Mesendoderm (in vitro differentiated cells): ENCODE results near the gene CCNF.

Experiments
- DNase-seq: peaks from one replicate; pipeline ENCODE4 v3.0.0; 2013
- H2AK5ac ChIP-seq: 2 replicates; pipeline ENCODE4 v1.6.1; 2013; ENCODE audit warnings: low read length, inconsistent platforms
- H2BK120ac ChIP-seq: 2 replicates; pipeline ENCODE4 v1.6.1; 2013; ENCODE audit warnings: low read depth, mild to moderate bottlenecking, low read length, moderate library complexity, mixed read lengths
- H2BK15ac ChIP-seq: replicated peaks from 2 replicates; pipeline ENCODE4 v1.6.1; 2013; ENCODE audit warnings: low read depth, mild to moderate bottlenecking, moderate library complexity
- H2BK5ac ChIP-seq: 2 replicates; pipeline ENCODE4 v1.6.1; 2013; ENCODE audit warnings: low read length, inconsistent platforms
- H3K18ac ChIP-seq: 2 replicates; pipeline ENCODE4 v1.6.1; 2013; ENCODE audit warnings: mild to moderate bottlenecking, low read length, mixed read lengths
- H3K23ac ChIP-seq: one replicate; pipeline ENCODE4 v1.6.1; 2013; ENCODE audit warnings: low read length
- H3K27ac ChIP-seq: 2 replicates; pipeline ENCODE4 v1.5.1; 2013; ENCODE audit warnings: low read depth, mild to moderate bottlenecking, inconsistent platforms, low read length, moderate library complexity
- H3K27me3 ChIP-seq: 2 replicates; pipeline ENCODE4 v1.6.1; 2013; ENCODE audit warnings: low read length, control low read depth, mild to moderate bottlenecking, inconsistent platforms; ENCODE audit not compliant: insufficient read depth, poor library complexity
- H3K36me3 ChIP-seq: 2 replicates; pipeline ENCODE4 v1.6.1; 2013; ENCODE audit warnings: low read length, inconsistent platforms; ENCODE audit not compliant: control insufficient read depth, insufficient read depth
- H3K4ac ChIP-seq: one replicate; pipeline ENCODE4 v1.6.1; 2013; ENCODE audit warnings: low read depth, mild to moderate bottlenecking, low read length, moderate library complexity
- H3K4me1 ChIP-seq: 2 replicates; pipeline ENCODE4 v1.6.1; 2013; ENCODE audit warnings: low read depth, low read length, inconsistent platforms; ENCODE audit not compliant: control insufficient read depth
- H3K4me2 ChIP-seq: 2 replicates; pipeline ENCODE4 v1.6.1; 2013; ENCODE audit warnings: low read length
- H3K4me3 ChIP-seq: 2 replicates; pipeline ENCODE4 v1.5.1; 2013; ENCODE audit warnings: mild to moderate bottlenecking, low read length
- H3K56ac ChIP-seq: one replicate; pipeline ENCODE4 v1.6.1; 2013; ENCODE audit warnings: low read length
- H3K79me1 ChIP-seq: 2 replicates; pipeline ENCODE4 v1.6.1; 2013; ENCODE audit warnings: low read length, inconsistent platforms
- H3K79me2 ChIP-seq: 2 replicates; pipeline ENCODE4 v1.6.1; 2013; ENCODE audit warnings: mild to moderate bottlenecking, low read length; ENCODE audit not compliant: control insufficient read depth, insufficient read depth
- H3K9ac ChIP-seq: 2 replicates; pipeline ENCODE4 v1.6.1; 2013; ENCODE audit warnings: low read length, inconsistent platforms
- H4K5ac ChIP-seq: one replicate; pipeline ENCODE4 v1.6.1; 2013; ENCODE audit warnings: low read length
- H4K8ac ChIP-seq: one replicate; pipeline ENCODE4 v1.6.1; 2013; ENCODE audit warnings: low read depth, mild to moderate bottlenecking, control low read depth, low read length, moderate library complexity
- WGBS: extraction: QIAGEN DNeasy Blood & Tissue Kit; methylation state at CpG from one replicate; pipeline ENCODE4 v1.1.7; 2013; ENCODE audit warnings: low lambda C conversion rate, missing lambda C conversion rate; ENCODE audit not compliant: insufficient coverage; ENCODE audit errors: extremely low coverage; 5-methylcytosine and 5-hydroxymethylcytosine counted together

Gene CCNF

GRCh38 chr16:2496223-2497115 lies 67.2 kb downstream of the CCNF start:
- no peak for DNase-seq
- H3K27me3 ChIP-seq = no peaks in the 10 kb centered on the region
- no peaks in the 10 kb centered on the region for H3K79me1 ChIP-seq
- H3K4me2 ChIP-seq = no peak overlapping the region
- H3K18ac ChIP-seq = no peak overlapping the region
- H3K23ac ChIP-seq = no peak overlapping the region
- no peak overlapping the region for H3K27ac ChIP-seq
- no peaks in the 10 kb centered on the region for H3K79me2 ChIP-seq
- H2BK15ac ChIP-seq = no peak overlapping the region
- no peak overlapping the region for H2AK5ac ChIP-seq
- no peaks in the 10 kb centered on the region for H3K4me1 ChIP-seq
- H3K4ac ChIP-seq = no peak overlapping the region
- no peak overlapping the region for H4K8ac ChIP-seq
- no peaks in the 10 kb centered on the region for H3K36me3 ChIP-seq
- no peak overlapping the region for H3K56ac ChIP-seq
- no CpG with 5 or more reads among the region's 62 CpGs for WGBS
- no peak overlapping the region for H3K4me3 ChIP-seq
- H3K9ac ChIP-seq = no peak overlapping the region
- no peak overlapping the region for H4K5ac ChIP-seq
- H2BK5ac ChIP-seq = no peak overlapping the region
- no peak overlapping the region for H2BK120ac ChIP-seq

- Histone ChIP-seq H3K4ac (no peak overlapping the region), H3K27ac (no peak overlapping the region), H3K79me1 (no peaks in the 10 kb centered on the region), H2BK120ac (no peak overlapping the region), H3K4me2 (no peak overlapping the region), H3K9ac (no peak overlapping the region), H3K4me1 (no peaks in the 10 kb centered on the region), H2BK15ac (no peak overlapping the region), H4K8ac (no peak overlapping the region), H2BK5ac (no peak overlapping the region), H3K79me2 (no peaks in the 10 kb centered on the region), H3K4me3 (no peak overlapping the region), H3K56ac (no peak overlapping the region), H3K36me3 (no peaks in the 10 kb centered on the region), H2AK5ac (no peak overlapping the region), H3K27me3 (no peaks in the 10 kb centered on the region), H4K5ac (no peak overlapping the region), H3K18ac (no peak overlapping the region), H3K23ac (no peak overlapping the region)
- no CpG with 5 or more reads among the region's 21 CpGs for WGBS
- DNase-seq = no peak
Measured at GRCh38 chr16:2497116-2497630, 67.9 kb downstream of the CCNF start.

- WGBS = no CpG with 5 or more reads among the region's 26 CpGs
- no peaks in the 10 kb centered on the region for H3K79me2 ChIP-seq
- H3K4me1 ChIP-seq = no peaks in the 10 kb centered on the region
- no peak overlapping the region for H3K18ac ChIP-seq
- H3K27ac ChIP-seq = no peak overlapping the region
- no peaks in the 10 kb centered on the region for H3K27me3 ChIP-seq
- no peak overlapping the region for H3K4me2 ChIP-seq
- H2BK15ac ChIP-seq = no peak overlapping the region
- H2BK5ac ChIP-seq = no peak overlapping the region
- no peak overlapping the region for H2BK120ac ChIP-seq
- no peak overlapping the region for H4K8ac ChIP-seq
- no peak overlapping the region for H3K9ac ChIP-seq
- H3K23ac ChIP-seq = no peak overlapping the region
- H3K4me3 ChIP-seq = no peak overlapping the region
- H4K5ac ChIP-seq = no peak overlapping the region
- no peak for DNase-seq
- H2AK5ac ChIP-seq = no peak overlapping the region
- no peaks in the 10 kb centered on the region for H3K79me1 ChIP-seq
- no peak overlapping the region for H3K56ac ChIP-seq
- H3K36me3 ChIP-seq = no peaks in the 10 kb centered on the region
- no peak overlapping the region for H3K4ac ChIP-seq
Measured at GRCh38 chr16:2497695-2498484, 68.6 kb downstream of the CCNF start.

- no peak overlapping the region for H3K56ac ChIP-seq
- no peak overlapping the region for H2BK15ac ChIP-seq
- no CpG with 5 or more reads among the region's 15 CpGs for WGBS
- no peaks in the 10 kb centered on the region for H3K79me2 ChIP-seq
- H3K9ac ChIP-seq = no peak overlapping the region
- H3K27ac ChIP-seq = no peak overlapping the region
- no peak overlapping the region for H3K4me2 ChIP-seq
- H3K4ac ChIP-seq = no peak overlapping the region
- H3K36me3 ChIP-seq = no peaks in the 10 kb centered on the region
- DNase-seq = no peak
- H3K18ac ChIP-seq = no peak overlapping the region
- no peak overlapping the region for H2AK5ac ChIP-seq
- no peak overlapping the region for H4K5ac ChIP-seq
- H2BK5ac ChIP-seq = no peak overlapping the region
- no peak overlapping the region for H3K23ac ChIP-seq
- H3K27me3 ChIP-seq = no peaks in the 10 kb centered on the region
- H3K4me1 ChIP-seq = no peaks in the 10 kb centered on the region
- no peak overlapping the region for H4K8ac ChIP-seq
- no peaks in the 10 kb centered on the region for H3K79me1 ChIP-seq
- no peak overlapping the region for H3K4me3 ChIP-seq
- no peak overlapping the region for H2BK120ac ChIP-seq
Measured at GRCh38 chr16:2498531-2499253, 69.4 kb downstream of the CCNF start.

- no peak overlapping the region for H3K27ac ChIP-seq
- no peak overlapping the region for H2BK120ac ChIP-seq
- no peak overlapping the region for H3K9ac ChIP-seq
- H3K23ac ChIP-seq = no peak overlapping the region
- H3K27me3 ChIP-seq = no peaks in the 10 kb centered on the region
- H3K4ac ChIP-seq = no peak overlapping the region
- no peak overlapping the region for H3K4me2 ChIP-seq
- H4K8ac ChIP-seq = no peak overlapping the region
- no peaks in the 10 kb centered on the region for H3K4me1 ChIP-seq
- no peak overlapping the region for H2BK15ac ChIP-seq
- H3K79me1 ChIP-seq = no peaks in the 10 kb centered on the region
- no peak overlapping the region for H3K18ac ChIP-seq
- H4K5ac ChIP-seq = no peak overlapping the region
- WGBS = no CpG with 5 or more reads among the region's 6 CpGs
- H2BK5ac ChIP-seq = no peak overlapping the region
- no peak overlapping the region for H3K4me3 ChIP-seq
- no peak for DNase-seq
- no peaks in the 10 kb centered on the region for H3K79me2 ChIP-seq
- H3K56ac ChIP-seq = no peak overlapping the region
- no peaks in the 10 kb centered on the region for H3K36me3 ChIP-seq
- no peak overlapping the region for H2AK5ac ChIP-seq
Measured at GRCh38 chr16:2499454-2499853, 70.2 kb downstream of the CCNF start.
